Vagina (tissue), 2 donors: Measurements from ENCODE around the gene P3R3URF.

Source experiments
- CTCF ChIP-seq, 3 experiments: fragments of 450-650 bp in 2 of 3; fragments of 200-600 bp in 1 of 3; sonication (generic) in 1 of 3; IDR thresholded peaks; one replicate each; pipeline ENCODE4 v1.5.1; 2017 to 2019; ENCODE audit warnings: antibody characterized with exemption in 3 of 3, mild to moderate bottlenecking in 2 of 3, moderate library complexity in 2 of 3
- POLR2A ChIP-seq, 2 donors: fragments of 450-650 bp; IDR thresholded peaks; one replicate each; pipeline ENCODE4 v1.6.1; 2017; ENCODE audit warnings: antibody characterized with exemption in 2 of 2, mild to moderate bottlenecking in 2 of 2, moderate library complexity in 2 of 2
- POLR2AphosphoS5 ChIP-seq, 2 donors: sonication (generic); formaldehyde crosslinking; IDR thresholded peaks; one replicate each; pipeline ENCODE4 v1.9.0; 2017; ENCODE audit warnings: antibody characterized with exemption in 2 of 2, mild to moderate bottlenecking in 2 of 2, low read depth in 1 of 2; ENCODE audit not compliant: insufficient read depth in 1 of 2

- no peak for TF ChIP-seq POLR2A (IDR thresholded peaks at IDR 0.05)
- TF ChIP-seq CTCF (IDR thresholded peaks at IDR 0.05), result no peak
- no peak for TF ChIP-seq POLR2AphosphoS5 (IDR thresholded peaks at IDR 0.05; ENCODE audit: insufficient read depth in 1 of 2, low read depth in 1 of 2)
Measured at GRCh38 chr1:46186076-46186475, 9.8 kb upstream of the P3R3URF start.
